DOHH2 (cell line): ENCODE measurements around the gene STEAP1B.

Source experiments
- H3F3A ChIP-seq: fragments of 200-600 bp; sonication (generic), shearing (Covaris generic); 2 replicates; pipeline ENCODE4 v1.6.0; 2016; ENCODE audit warnings: antibody characterized with exemption, mild to moderate bottlenecking; ENCODE audit not compliant: control insufficient read depth, insufficient read depth
- H3K27ac ChIP-seq: fragments of 200-600 bp; sonication (generic); 2 replicates; pipeline ENCODE4 v1.5.1; 2014; ENCODE audit warnings: low read depth, mild to moderate bottlenecking, low read length, moderate library complexity
- H3K27me3 ChIP-seq: fragments of 200-600 bp; sonication (generic); 2 replicates; pipeline ENCODE4 v1.6.1; 2014; ENCODE audit warnings: mild to moderate bottlenecking, low read length, mixed read lengths; ENCODE audit not compliant: control insufficient read depth
- H3K36me3 ChIP-seq: fragments of 200-600 bp; sonication (generic); 2 replicates; pipeline ENCODE4 v1.6.1; 2014; ENCODE audit warnings: mild to moderate bottlenecking, low read length, moderate library complexity, mixed read lengths; ENCODE audit not compliant: control insufficient read depth
- H3K4me1 ChIP-seq: fragments of 200-600 bp; sonication (generic); 2 replicates; pipeline ENCODE4 v1.6.1; 2014; ENCODE audit warnings: mild to moderate bottlenecking, low read length, mixed read lengths; ENCODE audit not compliant: control insufficient read depth
- H3K4me2 ChIP-seq: fragments of 200-600 bp; sonication (generic); 2 replicates; pipeline ENCODE4 v1.6.0; 2014; ENCODE audit warnings: mild to moderate bottlenecking, low read length, moderate library complexity
- H3K4me3 ChIP-seq: fragments of 200-600 bp; sonication (generic); 2 replicates; pipeline ENCODE4 v1.5.1; 2014; ENCODE audit warnings: mild to moderate bottlenecking, low read length, mixed read lengths
- H3K79me2 ChIP-seq: fragments of 200-600 bp; sonication (generic); 2 replicates; pipeline ENCODE4 v1.6.1; 2014; ENCODE audit warnings: mild to moderate bottlenecking, low read length, mixed read lengths; ENCODE audit not compliant: control insufficient read depth
- H3K9me2 ChIP-seq: fragments of 200-600 bp; sonication (generic); replicated peaks from 2 replicates; pipeline ENCODE4 v1.6.1; 2014; ENCODE audit warnings: mild to moderate bottlenecking, low read length, mixed read lengths; ENCODE audit not compliant: control insufficient read depth
- H3K9me3 ChIP-seq: fragments of 200-600 bp; sonication (generic); 2 replicates; pipeline ENCODE4 v1.6.1; 2014; ENCODE audit warnings: antibody characterized with exemption, low read length, mixed read lengths; ENCODE audit not compliant: control insufficient read depth, insufficient read depth
- H4K20me1 ChIP-seq: fragments of 200-600 bp; sonication (generic); 2 replicates; pipeline ENCODE4 v1.6.0; 2014; ENCODE audit warnings: low read depth, mild to moderate bottlenecking, antibody characterized with exemption, low read length, moderate library complexity; ENCODE audit not compliant: control insufficient read depth, insufficient read depth
- CTCF ChIP-seq: fragments of 200-600 bp; sonication (generic); IDR thresholded peaks from one replicate; pipeline ENCODE4 v1.5.1; 2014; ENCODE audit warnings: antibody characterized with exemption, mild to moderate bottlenecking, low read depth, low read length; ENCODE audit not compliant: poor library complexity, severe bottlenecking
- EZH2phosphoT487 ChIP-seq: fragments of 200-600 bp; sonication (generic); IDR thresholded peaks from 2 replicates; pipeline ENCODE4 v1.6.1; 2017; ENCODE audit warnings: borderline replicate concordance, mild to moderate bottlenecking, antibody characterized with exemption, low read length, moderate library complexity, mixed read lengths

The STEAP1B gene

GRCh38 chr7:22480523-22481075, 19.4 kb downstream of the STEAP1B start:
- Histone ChIP-seq H3K27me3 (no peaks in the 10 kb centered on the region), H3K4me2 (peak overlapping the region; percentile 71), H3K36me3 (peaks cover 27% of the 10 kb centered on the region), H3K9me2 (no peaks in the 10 kb centered on the region), H4K20me1 (no peaks in the 10 kb centered on the region), H3K27ac (peak overlapping the region; percentile 90), H3F3A (peaks cover 4% of the 10 kb centered on the region; the same call in 1 of the 2 replicates), H3K4me3 (peak overlapping the region; percentile 43), H3K79me2 (no peaks in the 10 kb centered on the region; the same call in 1 of the 2 replicates), H3K9me3 (peaks cover 10% of the 10 kb centered on the region; the same call in 1 of the 2 replicates), H3K4me1 (peaks cover 58% of the 10 kb centered on the region)
- TF ChIP-seq EZH2phosphoT487 = no peak
- no peak for TF ChIP-seq CTCF

GRCh38 chr7:22477876-22478450, 22.0 kb downstream of the STEAP1B start:
- no peaks in the 10 kb centered on the region for H3K9me3 ChIP-seq
- H3K79me2 ChIP-seq = no peaks in the 10 kb centered on the region; the same call in 1 of the 2 replicates
- no peak overlapping the region for H3K4me2 ChIP-seq
- H3K4me3 ChIP-seq = no peak overlapping the region
- H3K9me2 ChIP-seq = no peaks in the 10 kb centered on the region
- H3K27ac ChIP-seq = no peak overlapping the region
- peaks cover 8% of the 10 kb centered on the region; the same call in 1 of the 2 replicates for H3K36me3 ChIP-seq
- no peaks in the 10 kb centered on the region for H4K20me1 ChIP-seq
- peaks cover 4% of the 10 kb centered on the region; the same call in 1 of the 2 replicates for H3F3A ChIP-seq
- no peak for TF ChIP-seq EZH2phosphoT487
- no peak for TF ChIP-seq CTCF
- no peaks in the 10 kb centered on the region for H3K27me3 ChIP-seq
- H3K4me1 ChIP-seq = peaks cover 32% of the 10 kb centered on the region

- H3K4me2 ChIP-seq = no peak overlapping the region
- H3K4me1 ChIP-seq = peaks cover 24% of the 10 kb centered on the region
- TF ChIP-seq EZH2phosphoT487 (no peak), CTCF (no peak)
- no peak overlapping the region for H3K27ac ChIP-seq
- no peaks in the 10 kb centered on the region for H4K20me1 ChIP-seq
- no peak overlapping the region for H3K4me3 ChIP-seq
- H3K27me3 ChIP-seq = no peaks in the 10 kb centered on the region
- H3K9me3 ChIP-seq = no peaks in the 10 kb centered on the region
- H3K9me2 ChIP-seq = no peaks in the 10 kb centered on the region
- H3F3A ChIP-seq = peaks cover 4% of the 10 kb centered on the region; the same call in 1 of the 2 replicates
- peaks cover 3% of the 10 kb centered on the region; the same call in 1 of the 2 replicates for H3K36me3 ChIP-seq
- no peaks in the 10 kb centered on the region; the same call in 1 of the 2 replicates for H3K79me2 ChIP-seq
Measured at GRCh38 chr7:22477262-22477661, 22.7 kb downstream of the STEAP1B start.
